ENCODE measurements around the gene TAS2R43. TPM values are rescaled to one million over a fixed set of nuclear protein-coding genes. Genes with fewer than 3 reads are reported as not detected.

TAS2R43 gene
- total RNA-seq, 1 experiment from 2014 or later: 0.48 TPM

DNA sequence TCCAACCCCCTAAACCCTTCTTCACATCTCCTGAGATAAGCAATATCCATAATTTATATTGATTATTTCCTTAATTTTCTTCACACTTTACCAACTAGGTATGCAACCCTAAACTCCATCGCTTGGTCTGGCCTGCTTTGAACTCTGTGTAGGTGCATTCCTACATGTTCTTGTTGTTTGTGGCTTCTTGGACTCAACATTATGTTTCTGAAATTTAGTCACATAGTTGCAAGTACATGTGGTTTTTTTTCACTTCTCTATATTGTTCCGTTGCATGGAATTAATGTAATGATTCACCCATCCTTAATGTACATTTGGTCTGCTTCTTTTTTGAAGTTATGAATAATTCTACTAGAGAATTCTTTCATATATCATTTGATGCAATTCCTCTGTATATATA lies 44.0 kb upstream of the TAS2R43 start:
- Histone ChIP-seq H4K20me1 (ENCODE audit: control insufficient read depth, insufficient read depth, insufficient read length) (no peaks in the 10 kb centered on the region), H3K27me3 (ENCODE audit: insufficient read depth, low read length) (no peaks in the 10 kb centered on the region), H3K79me2 (ENCODE audit: insufficient read depth, low read length) (peaks cover 4% of the 10 kb centered on the region; the same call in 1 of the 2 replicates), H4K5ac (ENCODE audit: insufficient read length, low read depth, low read length) (no peak overlapping the region), H2BK12ac (ENCODE audit: insufficient read length, low read depth, low read length) (no peak overlapping the region), H3K9ac (ENCODE audit: extremely low read depth, insufficient read length, low read length) (no peak overlapping the region), H3K4me1 (ENCODE audit: insufficient read depth, low read length) (no peaks in the 10 kb centered on the region), H2AFZ (ENCODE audit: low read length) (no peak overlapping the region), H4K91ac (ENCODE audit: insufficient read length, low read depth, low read length) (no peak overlapping the region), H3T11ph (ENCODE audit: low read length) (no peak overlapping the region), H3K56ac (ENCODE audit: insufficient read length, low read depth, low read length) (no peak overlapping the region), H3K14ac (ENCODE audit: insufficient read depth, low read length) (no peak overlapping the region), H2BK20ac (ENCODE audit: low read depth, low read length, poor library complexity, severe bottlenecking) (no peak overlapping the region), H2BK5ac (ENCODE audit: insufficient read length, low read length) (no peak overlapping the region), H3K23ac (ENCODE audit: insufficient read length, low read depth, low read length) (no peak overlapping the region), H3K27ac (ENCODE audit: insufficient read length, low read depth, low read length) (no peak overlapping the region), H3K23me2 (ENCODE audit: insufficient read length, low read depth, low read length, poor library complexity, severe bottlenecking) (no peaks in the 10 kb centered on the region), H3K4me2 (ENCODE audit: insufficient read depth, insufficient read length, low read length) (no peak overlapping the region), H2BK120ac (ENCODE audit: low read depth, low read length, poor library complexity, severe bottlenecking) (no peak overlapping the region), H2AK5ac (ENCODE audit: insufficient read length, low read length) (no peak overlapping the region), H3K9me3 (ENCODE audit: control insufficient read depth, low read depth, low read length) (no peaks in the 10 kb centered on the region), H3K79me1 (ENCODE audit: insufficient read depth, low read depth, low read length, poor library complexity, severe bottlenecking) (peaks cover 2% of the 10 kb centered on the region), H4K8ac (replicated peaks; ENCODE audit: insufficient read length, low read depth, low read length) (no peak overlapping the region), H2BK15ac (ENCODE audit: low read depth, low read length) (no peak overlapping the region), H3K18ac (ENCODE audit: insufficient read length, low read depth, low read length) (no peak overlapping the region), H3K4ac (ENCODE audit: low read depth, low read length) (no peak overlapping the region)
- peaks cover 8 to 10% (median 8%) of the 10 kb centered on the region in 3 experiments; a peak in 5 of 7 replicates for H3K36me3 Mint-ChIP-seq (ENCODE audit: insufficient read depth in 1 of 3, low read depth in 3 of 3)
- no peaks in the 10 kb centered on the region for H3K4me1 Mint-ChIP-seq
- TF ChIP-seq, protein P1, sequence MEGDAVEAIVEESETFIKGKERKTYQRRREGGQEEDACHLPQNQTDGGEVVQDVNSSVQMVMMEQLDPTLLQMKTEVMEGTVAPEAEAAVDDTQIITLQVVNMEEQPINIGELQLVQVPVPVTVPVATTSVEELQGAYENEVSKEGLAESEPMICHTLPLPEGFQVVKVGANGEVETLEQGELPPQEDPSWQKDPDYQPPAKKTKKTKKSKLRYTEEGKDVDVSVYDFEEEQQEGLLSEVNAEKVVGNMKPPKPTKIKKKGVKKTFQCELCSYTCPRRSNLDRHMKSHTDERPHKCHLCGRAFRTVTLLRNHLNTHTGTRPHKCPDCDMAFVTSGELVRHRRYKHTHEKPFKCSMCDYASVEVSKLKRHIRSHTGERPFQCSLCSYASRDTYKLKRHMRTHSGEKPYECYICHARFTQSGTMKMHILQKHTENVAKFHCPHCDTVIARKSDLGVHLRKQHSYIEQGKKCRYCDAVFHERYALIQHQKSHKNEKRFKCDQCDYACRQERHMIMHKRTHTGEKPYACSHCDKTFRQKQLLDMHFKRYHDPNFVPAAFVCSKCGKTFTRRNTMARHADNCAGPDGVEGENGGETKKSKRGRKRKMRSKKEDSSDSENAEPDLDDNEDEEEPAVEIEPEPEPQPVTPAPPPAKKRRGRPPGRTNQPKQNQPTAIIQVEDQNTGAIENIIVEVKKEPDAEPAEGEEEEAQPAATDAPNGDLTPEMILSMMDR (conservative IDR thresholded peaks at IDR 0.05): no peak
- no peaks in the 10 kb centered on the region; a peak in 1 of 5 replicates for H3K9me3 Mint-ChIP-seq
- H3K27ac Mint-ChIP-seq: no peak overlapping the region
- no peak for DNase-seq
- H3K4me3 Mint-ChIP-seq: no peak overlapping the region
- no CpG with 5 or more reads among the region's 2 CpGs for WGBS (ENCODE audit: extremely low coverage, insufficient read length, low lambda C conversion rate)
- no peaks in the 10 kb centered on the region for H3K27me3 Mint-ChIP-seq (ENCODE audit: low read depth)
